T1000 (cell line): Measurements from ENCODE around the gene PGP.
"Not testable (repeated sequence)": the region's sequence is repeated elsewhere in the genome, so short reads cannot be mapped to it uniquely, and the experiment has no call there.

Source experiments
- DNase-seq: peaks from one replicate; lab custom pipeline; 2025; ENCODE audit warnings: mixed read lengths; lab: John Stamatoyannopoulos, UW

Gene PGP, protein sequence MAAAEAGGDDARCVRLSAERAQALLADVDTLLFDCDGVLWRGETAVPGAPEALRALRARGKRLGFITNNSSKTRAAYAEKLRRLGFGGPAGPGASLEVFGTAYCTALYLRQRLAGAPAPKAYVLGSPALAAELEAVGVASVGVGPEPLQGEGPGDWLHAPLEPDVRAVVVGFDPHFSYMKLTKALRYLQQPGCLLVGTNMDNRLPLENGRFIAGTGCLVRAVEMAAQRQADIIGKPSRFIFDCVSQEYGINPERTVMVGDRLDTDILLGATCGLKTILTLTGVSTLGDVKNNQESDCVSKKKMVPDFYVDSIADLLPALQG

DNA sequence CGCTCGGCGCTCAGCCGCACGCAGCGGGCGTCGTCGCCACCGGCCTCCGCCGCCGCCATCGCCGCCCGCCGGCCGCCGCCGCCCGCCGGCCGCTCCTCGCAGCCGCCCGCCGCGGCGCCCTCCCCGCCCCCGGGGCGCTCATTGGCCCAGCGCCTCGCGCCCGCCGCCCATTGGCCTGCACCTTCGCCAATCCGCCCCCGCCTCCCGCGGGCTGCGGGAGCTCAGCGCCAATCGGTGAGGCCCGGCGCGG lies at the start of gene PGP:
TSS of gene PGP (minus strand) at position 122 of the 250 bp plus-strand sequence. CDS start at position 59, 63 bp downstream.
- no peak for DNase-seq

GRCh38 chr16:2263026-2263425 lies 48.4 kb upstream of the PGP start:
- DNase-seq = not testable (repeated sequence)

DNA sequence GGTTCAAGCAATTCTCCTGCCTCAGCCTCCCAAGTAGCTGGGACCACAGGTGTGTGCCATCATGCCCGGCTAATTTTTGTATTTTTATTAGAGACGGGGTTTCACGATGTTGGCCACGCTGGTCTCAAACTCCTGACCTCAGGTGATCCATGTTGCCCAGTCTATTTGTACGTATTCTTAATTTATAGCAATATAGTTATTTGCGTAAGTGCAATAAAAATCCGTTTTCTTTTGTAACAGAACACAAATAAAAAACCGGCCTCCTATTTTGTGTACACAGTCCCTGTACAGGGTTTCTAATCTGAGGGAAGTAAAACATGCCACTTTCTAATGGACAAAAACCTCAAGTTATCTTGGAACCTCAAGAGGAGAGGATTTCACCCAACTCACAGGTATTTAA lies 45.6 kb upstream of the PGP start:
- DNase-seq = no peak

GRCh38 chr16:2258530-2258929 lies 43.9 kb upstream of the PGP start:
- DNase-seq = not testable (repeated sequence)

DNA sequence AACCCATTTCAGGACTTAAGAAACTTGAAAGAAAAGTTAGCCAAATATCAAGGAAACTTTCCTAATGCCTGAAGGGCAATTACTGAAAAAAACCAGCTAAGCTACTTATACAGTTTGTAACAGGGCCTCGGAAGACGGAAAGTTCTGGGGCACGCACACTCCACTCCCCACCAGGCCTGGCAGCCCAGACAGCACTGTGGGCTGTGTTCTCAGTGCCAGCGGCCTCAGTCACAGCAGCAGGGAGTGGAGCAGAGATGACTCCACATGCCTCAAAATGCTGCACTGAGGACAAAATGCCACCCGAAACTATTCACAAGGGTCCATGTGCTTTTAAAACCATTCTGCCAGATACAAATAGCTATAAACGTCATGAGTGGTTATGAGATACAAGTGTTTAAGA lies 43.1 kb upstream of the PGP start:
- DNase-seq = no peak

- no peak for DNase-seq
Measured at GRCh38 chr16:2256531-2257140, 42.0 kb upstream of the PGP start.

DNA sequence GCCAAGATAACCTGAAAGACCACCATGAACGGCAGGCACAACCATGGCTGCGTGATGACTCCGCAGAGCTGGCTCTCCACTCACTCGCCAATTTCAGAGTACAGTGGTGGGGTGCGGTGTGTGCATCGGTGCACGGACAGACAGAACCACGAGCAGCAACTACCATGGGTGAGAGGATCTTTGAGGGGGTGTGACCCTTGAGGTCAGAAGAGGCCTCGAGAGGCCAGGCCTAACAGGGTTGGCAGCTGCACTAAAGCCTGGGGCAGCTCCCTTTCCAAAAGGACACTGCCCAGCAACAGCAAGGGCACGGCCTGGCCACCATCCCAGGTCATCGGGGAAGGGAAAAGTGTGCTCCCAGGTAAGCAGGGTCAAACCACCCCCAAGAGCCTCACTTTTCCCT lies 38.7 kb upstream of the PGP start:
- DNase-seq = no peak

GRCh38 chr16:2252806-2253148 lies 38.1 kb upstream of the PGP start:
- no peak for DNase-seq

DNA sequence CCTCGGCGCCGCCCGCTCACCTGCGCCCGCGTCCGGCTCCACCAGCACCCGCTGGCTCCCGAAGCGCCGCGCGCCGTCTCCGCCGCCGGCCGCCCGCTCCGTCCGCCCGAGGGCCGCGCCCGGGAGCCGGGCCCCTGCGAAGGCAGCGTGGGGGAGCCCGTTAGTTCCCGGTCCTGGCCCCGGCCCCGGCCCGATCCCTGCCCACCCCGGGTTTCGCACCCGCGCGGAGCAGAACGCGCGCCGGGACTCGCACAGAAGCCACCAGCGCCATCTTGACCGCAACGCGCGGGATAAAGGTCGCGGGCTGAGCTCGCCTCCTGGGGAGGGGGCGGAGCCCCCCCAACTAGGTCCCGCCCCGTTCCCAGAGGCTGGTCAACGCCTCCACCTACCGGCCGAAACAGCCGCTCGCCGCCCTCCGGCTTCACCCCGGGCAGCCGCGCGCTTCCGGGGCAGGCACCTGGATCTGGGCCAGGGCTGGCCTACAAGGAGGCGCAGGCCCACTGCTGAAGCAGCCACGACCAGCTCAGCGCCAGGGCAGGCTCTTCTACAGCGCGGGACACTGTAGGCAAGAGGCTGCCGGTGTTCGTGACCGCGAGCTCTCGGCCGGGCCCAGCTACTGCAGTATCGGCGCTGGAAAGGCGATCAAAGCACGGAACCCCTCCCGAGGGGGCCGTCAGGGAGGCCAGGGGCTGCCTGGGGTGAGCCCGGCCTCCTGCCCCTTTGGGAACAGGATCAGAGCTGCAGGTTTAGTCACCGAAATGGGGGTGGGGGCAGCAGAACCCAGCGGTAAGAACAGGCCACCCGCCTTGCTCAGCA lies 36.9 kb upstream of the PGP start, which contains the start of gene ECI1:
TSS of gene ECI1 (minus strand) at position 292 of the 816 bp plus-strand sequence. CDS start at position 271, 21 bp downstream.
- DNase-seq = peak; percentile 96

DNA sequence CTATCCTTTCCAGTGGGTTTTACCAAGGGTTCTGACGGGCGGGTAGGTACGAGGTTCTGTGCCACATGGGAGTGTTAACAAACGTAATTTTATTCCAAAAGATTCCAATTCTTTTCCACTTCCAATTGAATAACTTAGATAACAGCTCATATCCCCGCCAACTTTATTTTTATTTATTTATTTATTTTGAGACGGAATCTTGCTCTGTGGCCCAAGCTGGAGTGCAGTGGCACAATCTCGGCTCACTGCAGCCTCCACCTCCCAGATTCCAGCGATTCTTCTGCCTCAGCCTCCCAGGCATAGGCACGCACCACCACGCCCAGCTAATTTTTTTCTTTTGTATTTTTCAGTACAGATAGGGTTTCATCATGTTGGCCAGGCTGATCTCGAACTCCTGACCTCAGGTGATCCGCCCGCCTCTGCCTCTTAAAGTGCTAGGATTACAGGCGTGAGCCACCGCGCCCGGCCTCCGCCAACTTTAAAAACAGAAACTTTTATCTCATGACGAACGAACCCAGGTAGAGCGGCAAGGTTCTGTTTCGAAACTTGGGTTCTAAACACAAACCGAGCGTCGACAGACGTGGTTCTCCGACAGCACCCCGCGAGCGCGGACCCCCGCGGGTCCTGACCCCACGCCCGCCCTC lies 36.1 kb upstream of the PGP start:
- no peak for DNase-seq

GRCh38 chr16:2246301-2246885 lies 31.8 kb upstream of the PGP start:
- no peak for DNase-seq

- no peak for DNase-seq
Measured at GRCh38 chr16:2244926-2245795, 30.5 kb upstream of the PGP start.

DNA sequence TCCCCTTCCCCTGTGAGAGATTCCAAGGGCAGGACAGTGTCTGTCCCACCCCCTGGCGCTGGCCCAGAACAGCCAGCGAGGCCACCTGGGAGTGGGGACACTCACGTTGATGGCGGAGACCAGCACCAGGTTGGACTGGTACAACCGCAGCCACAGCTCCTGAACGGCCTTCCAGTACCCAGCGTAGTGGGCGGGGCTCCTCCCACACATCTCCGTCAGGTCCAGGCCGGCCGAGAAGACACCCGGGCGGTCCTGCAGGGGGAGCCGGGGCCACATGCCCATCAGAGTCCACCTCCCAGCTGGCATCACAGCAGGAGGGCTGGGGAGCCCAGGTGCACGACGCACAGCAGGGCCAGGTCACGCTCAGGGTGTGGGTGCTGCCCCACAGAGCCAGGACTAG lies 29.7 kb upstream of the PGP start:
- no peak for DNase-seq

DNA sequence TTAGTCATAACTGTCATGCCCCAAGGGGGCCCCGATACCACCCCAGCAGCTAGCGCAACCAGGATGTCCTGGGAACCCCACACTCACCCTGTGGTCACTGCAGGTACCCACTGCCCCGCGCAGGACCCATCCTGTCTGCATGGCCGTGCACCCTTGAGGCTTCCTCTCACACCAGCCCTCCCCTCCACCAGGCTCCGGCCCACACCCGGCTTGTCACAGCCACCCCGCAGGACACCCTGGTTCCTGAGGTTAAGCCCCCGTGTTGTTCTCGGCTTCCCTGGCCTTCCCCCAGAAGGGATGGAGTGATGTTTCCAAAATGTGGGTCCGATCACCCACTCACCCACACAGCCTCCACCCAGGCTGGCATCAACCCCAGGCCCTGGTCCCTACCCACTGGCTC lies 29.1 kb upstream of the PGP start:
- DNase-seq = no peak

- DNase-seq = no peak
Measured at GRCh38 chr16:2243031-2243528, 28.4 kb upstream of the PGP start.

- DNase-seq = no peak
Measured at GRCh38 chr16:2242598-2242997, 28.0 kb upstream of the PGP start.

- not testable (repeated sequence) for DNase-seq
Measured at GRCh38 chr16:2240331-2240730, 25.7 kb upstream of the PGP start.

GRCh38 chr16:2238838-2239675 lies 24.4 kb upstream of the PGP start:
- no peak for DNase-seq

GRCh38 chr16:2238150-2238837 lies 23.7 kb upstream of the PGP start:
- no peak for DNase-seq
